HEK293 (cell line): ENCODE results near the gene MYO5C.

Experiments used
- CTCF ChIA-PET: fragments of 350-600 bp; formaldehyde crosslinking; extraction: SDS; loops from one replicate; lab custom pipeline; 2021; ENCODE audit warnings: antibody characterized with exemption; lab: Yijun Ruan, JAX
- POLR2A ChIA-PET: fragments of 300-600 bp; formaldehyde crosslinking; extraction: SDS; loops from one replicate; lab custom pipeline; 2020; ENCODE audit warnings: antibody characterized with exemption, inconsistent platforms; lab: Yijun Ruan, JAX
- H3K27ac ChIP-seq: fragments of 200-500 bp; sonication (Bioruptor generic); 2 replicates; pipeline ENCODE4 v1.5.1; 2014; ENCODE audit warnings: low read depth, low read length, control low read depth, inconsistent platforms; ENCODE audit errors: extremely low read depth
- H3K36me3 ChIP-seq, 2 experiments: fragments of 200-500 bp in 1 of 2; sonication (Bioruptor generic) in 1 of 2; 1 replicate in 1 of 2; 2 replicates in 1 of 2; pipeline ENCODE4 v1.5.1; 2014 to 2017; ENCODE audit warnings: inconsistent platforms in 2 of 2, low read length in 2 of 2; ENCODE audit not compliant: control insufficient read depth in 2 of 2, insufficient read depth in 1 of 2
- H3K4me1 ChIP-seq: fragments of 200-500 bp; sonication (Bioruptor generic); 2 replicates; pipeline ENCODE4 v1.5.1; 2014; ENCODE audit warnings: mild to moderate bottlenecking, low read length, inconsistent platforms; ENCODE audit not compliant: control insufficient read depth, insufficient read depth
- H3K4me3 ChIP-seq: 2 replicates; pipeline ENCODE4 v1.5.1; 2011; ENCODE audit warnings: low read depth, mild to moderate bottlenecking, control low read depth, low read length, moderate library complexity
- H3K9me3 ChIP-seq: fragments of 200-500 bp; sonication (Bioruptor generic); 2 replicates; pipeline ENCODE4 v1.5.1; 2014; ENCODE audit warnings: low read depth, low read length, inconsistent platforms; ENCODE audit not compliant: control insufficient read depth, insufficient read depth
- EGR2 ChIP-seq: fragments of 450-650 bp; formaldehyde crosslinking; IDR thresholded peaks from 2 replicates; pipeline ENCODE4 v1.5.1; 2016; ENCODE audit warnings: low read depth, missing biosample characterization, missing genetic modification characterization
- IKZF3 ChIP-seq: fragments of 450-650 bp; IDR thresholded peaks from 2 replicates; pipeline ENCODE4 v1.5.0; 2018; ENCODE audit warnings: missing biosample characterization, mild to moderate bottlenecking, missing genetic modification characterization, moderate library complexity
- KLF8 ChIP-seq: fragments of 450-650 bp; formaldehyde crosslinking; IDR thresholded peaks from 2 replicates; pipeline ENCODE4 v1.5.1; 2016; ENCODE audit warnings: missing biosample characterization, missing genetic modification characterization
- PRDM10 ChIP-seq: fragments of 450-650 bp; formaldehyde crosslinking; IDR thresholded peaks from 2 replicates; pipeline ENCODE4 v1.5.1; 2016; ENCODE audit warnings: missing biosample characterization, missing genetic modification characterization
- SP2 ChIP-seq: fragments of 450-650 bp; formaldehyde crosslinking; IDR thresholded peaks from 2 replicates; pipeline ENCODE4 v1.5.1; 2016; ENCODE audit warnings: missing biosample characterization, missing genetic modification characterization
- YY1 ChIP-seq: fragments of 450-650 bp; formaldehyde crosslinking; IDR thresholded peaks from 2 replicates; pipeline ENCODE4 v1.5.1; 2018; ENCODE audit warnings: missing biosample characterization, missing genetic modification characterization
- YY2 ChIP-seq: fragments of 450-650 bp; formaldehyde crosslinking; IDR thresholded peaks from 2 replicates; pipeline ENCODE4 v1.5.1; 2016; ENCODE audit warnings: missing biosample characterization, missing genetic modification characterization
- ZBTB11 ChIP-seq: fragments of 450-650 bp; formaldehyde crosslinking; conservative IDR thresholded peaks from 2 replicates; pipeline ENCODE4 v1.5.1; 2016; ENCODE audit warnings: low read depth, missing biosample characterization, missing genetic modification characterization
- ZFHX2 ChIP-seq: fragments of 450-650 bp; formaldehyde crosslinking; conservative IDR thresholded peaks from 2 replicates; pipeline ENCODE4 v1.5.1; 2016; ENCODE audit warnings: missing biosample characterization, missing genetic modification characterization
- ZNF121 ChIP-seq: fragments of 450-650 bp; formaldehyde crosslinking; IDR thresholded peaks from 2 replicates; pipeline ENCODE4 v1.5.1; 2016; ENCODE audit warnings: missing biosample characterization, missing genetic modification characterization
- ZNF155 ChIP-seq: fragments of 450-650 bp; formaldehyde crosslinking; IDR thresholded peaks from 2 replicates; pipeline ENCODE4 v1.5.1; 2016; ENCODE audit warnings: missing biosample characterization, missing genetic modification characterization
- ZNF211 ChIP-seq: fragments of 450-650 bp; formaldehyde crosslinking; IDR thresholded peaks from 2 replicates; pipeline ENCODE4 v1.5.1; 2016; ENCODE audit warnings: low read depth, missing biosample characterization, missing genetic modification characterization
- ZNF221 ChIP-seq: fragments of 450-650 bp; formaldehyde crosslinking; IDR thresholded peaks from 2 replicates; pipeline ENCODE4 v1.5.1; 2017; ENCODE audit warnings: missing biosample characterization, missing genetic modification characterization, borderline replicate concordance
- ZNF394 ChIP-seq: fragments of 450-650 bp; formaldehyde crosslinking; IDR thresholded peaks from 2 replicates; pipeline ENCODE4 v1.5.1; 2016; ENCODE audit warnings: missing biosample characterization, missing genetic modification characterization, mild to moderate bottlenecking, moderate library complexity, borderline replicate concordance
- ZNF596 ChIP-seq: fragments of 450-650 bp; IDR thresholded peaks from 2 replicates; pipeline ENCODE4 v1.5.0; 2018; ENCODE audit warnings: missing biosample characterization, mild to moderate bottlenecking, missing genetic modification characterization, moderate library complexity
- ZNF639 ChIP-seq: fragments of 450-650 bp; formaldehyde crosslinking; IDR thresholded peaks from 2 replicates; pipeline ENCODE4 v1.5.1; 2016; ENCODE audit warnings: missing biosample characterization, missing genetic modification characterization
- ZNF677 ChIP-seq: fragments of 450-650 bp; IDR thresholded peaks from 2 replicates; pipeline ENCODE4 v1.5.0; 2018; ENCODE audit warnings: missing biosample characterization, mild to moderate bottlenecking, missing genetic modification characterization, moderate library complexity
- ZNF785 ChIP-seq: fragments of 450-650 bp; formaldehyde crosslinking; IDR thresholded peaks from 2 replicates; pipeline ENCODE4 v1.5.1; 2016; ENCODE audit warnings: missing biosample characterization, missing genetic modification characterization
- ZNF843 ChIP-seq: fragments of 450-650 bp; formaldehyde crosslinking; IDR thresholded peaks from 2 replicates; pipeline ENCODE4 v1.5.1; 2016; ENCODE audit warnings: missing biosample characterization, missing genetic modification characterization
- ZXDB ChIP-seq: fragments of 450-650 bp; formaldehyde crosslinking; IDR thresholded peaks from 2 replicates; pipeline ENCODE4 v1.5.1; 2016; ENCODE audit warnings: missing biosample characterization, missing genetic modification characterization
- TF ChIP-seq, protein P1 (sequence below): fragments of 450-650 bp; formaldehyde crosslinking; IDR thresholded peaks from 2 replicates; pipeline ENCODE4 v1.5.1; 2017; ENCODE audit warnings: missing biosample characterization, missing genetic modification characterization

The MYO5C gene, protein sequence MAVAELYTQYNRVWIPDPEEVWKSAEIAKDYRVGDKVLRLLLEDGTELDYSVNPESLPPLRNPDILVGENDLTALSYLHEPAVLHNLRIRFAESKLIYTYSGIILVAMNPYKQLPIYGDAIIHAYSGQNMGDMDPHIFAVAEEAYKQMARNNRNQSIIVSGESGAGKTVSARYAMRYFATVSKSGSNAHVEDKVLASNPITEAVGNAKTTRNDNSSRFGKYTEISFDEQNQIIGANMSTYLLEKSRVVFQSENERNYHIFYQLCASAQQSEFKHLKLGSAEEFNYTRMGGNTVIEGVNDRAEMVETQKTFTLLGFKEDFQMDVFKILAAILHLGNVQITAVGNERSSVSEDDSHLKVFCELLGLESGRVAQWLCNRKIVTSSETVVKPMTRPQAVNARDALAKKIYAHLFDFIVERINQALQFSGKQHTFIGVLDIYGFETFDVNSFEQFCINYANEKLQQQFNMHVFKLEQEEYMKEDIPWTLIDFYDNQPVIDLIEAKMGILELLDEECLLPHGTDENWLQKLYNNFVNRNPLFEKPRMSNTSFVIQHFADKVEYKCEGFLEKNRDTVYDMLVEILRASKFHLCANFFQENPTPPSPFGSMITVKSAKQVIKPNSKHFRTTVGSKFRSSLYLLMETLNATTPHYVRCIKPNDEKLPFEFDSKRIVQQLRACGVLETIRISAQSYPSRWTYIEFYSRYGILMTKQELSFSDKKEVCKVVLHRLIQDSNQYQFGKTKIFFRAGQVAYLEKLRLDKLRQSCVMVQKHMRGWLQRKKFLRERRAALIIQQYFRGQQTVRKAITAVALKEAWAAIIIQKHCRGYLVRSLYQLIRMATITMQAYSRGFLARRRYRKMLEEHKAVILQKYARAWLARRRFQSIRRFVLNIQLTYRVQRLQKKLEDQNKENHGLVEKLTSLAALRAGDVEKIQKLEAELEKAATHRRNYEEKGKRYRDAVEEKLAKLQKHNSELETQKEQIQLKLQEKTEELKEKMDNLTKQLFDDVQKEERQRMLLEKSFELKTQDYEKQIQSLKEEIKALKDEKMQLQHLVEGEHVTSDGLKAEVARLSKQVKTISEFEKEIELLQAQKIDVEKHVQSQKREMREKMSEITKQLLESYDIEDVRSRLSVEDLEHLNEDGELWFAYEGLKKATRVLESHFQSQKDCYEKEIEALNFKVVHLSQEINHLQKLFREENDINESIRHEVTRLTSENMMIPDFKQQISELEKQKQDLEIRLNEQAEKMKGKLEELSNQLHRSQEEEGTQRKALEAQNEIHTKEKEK (N-terminal part only)

GRCh38 chr15:52295421-52296001, at the start of gene MYO5C:
TSS of gene MYO5C (minus strand) at chr15:52295804. CDS start at chr15:52295636, 168 bp downstream.
- no peaks in the 10 kb centered on the region for H3K4me1 ChIP-seq
- POLR2A ChIA-PET, result interaction anchor here (0.8 to 1.4 kb wide), 3 partner anchors 34 to 623 kb away, joined by 3 read pairs; no protein-coding TSS in a partner anchor
- H3K27ac ChIP-seq, result peak within 1 kb of the TSS; percentile 66; the same call in 1 of the 2 replicates
- CTCF ChIA-PET, result interaction anchor here (0.9 kb wide), 1 partner anchor 37 kb away, joined by 3 read pairs; no protein-coding TSS in a partner anchor
- no peaks in the 10 kb centered on the region for H3K9me3 ChIP-seq
- peaks cover 0 to 15% of the 10 kb centered on the region in 2 experiments; a peak in 1 of 3 replicates for H3K36me3 ChIP-seq
- H3K4me3 ChIP-seq, result peak within 1 kb of the TSS; percentile 74
- TF ChIP-seq ZNF677 (tag by site-specific recombination), result no peak
- TF ChIP-seq ZNF843 (tag by site-specific recombination), result no peak
- TF ChIP-seq PRDM10 (tag by site-specific recombination), result peak; percentile 95
- TF ChIP-seq ZBTB11 (tag by site-specific recombination), result peak; percentile 27; the same call in 1 of the 2 replicates
- TF ChIP-seq ZXDB (tag by site-specific recombination), result peak; percentile 15; the same call in 1 of the 2 replicates
- 0 out of 2 replicates have a peak, but pooled peaks have one; percentile 28 for TF ChIP-seq ZNF121 (tag by site-specific recombination)
- TF ChIP-seq YY1, result peak; percentile 75; the same call in 1 of the 2 replicates
- TF ChIP-seq SP2, result peak; percentile 87
- 0 out of 2 replicates have a peak, but pooled peaks have one; percentile 7 for TF ChIP-seq ZNF394 (tag by site-specific recombination)
- TF ChIP-seq ZNF596 (tag by site-specific recombination), result 0 out of 2 replicates have a peak, but pooled peaks have one; percentile 15
- no peak for TF ChIP-seq ZNF155
- TF ChIP-seq ZNF785 (tag by site-specific recombination), result no peak
- peak; percentile 43; the same call in 1 of the 2 replicates for TF ChIP-seq EGR2 (tag by site-specific recombination)
- TF ChIP-seq ZNF221 (tag by site-specific recombination), result no peak
- no peak for TF ChIP-seq ZNF639 (tag by site-specific recombination)
- no peak for TF ChIP-seq ZNF211
- 0 out of 2 replicates have a peak, but pooled peaks have one; percentile 30 for TF ChIP-seq YY2 (tag by site-specific recombination)
- TF ChIP-seq KLF8 (tag by site-specific recombination), result peak; percentile 48; the same call in 1 of the 2 replicates
- TF ChIP-seq, protein P1, sequence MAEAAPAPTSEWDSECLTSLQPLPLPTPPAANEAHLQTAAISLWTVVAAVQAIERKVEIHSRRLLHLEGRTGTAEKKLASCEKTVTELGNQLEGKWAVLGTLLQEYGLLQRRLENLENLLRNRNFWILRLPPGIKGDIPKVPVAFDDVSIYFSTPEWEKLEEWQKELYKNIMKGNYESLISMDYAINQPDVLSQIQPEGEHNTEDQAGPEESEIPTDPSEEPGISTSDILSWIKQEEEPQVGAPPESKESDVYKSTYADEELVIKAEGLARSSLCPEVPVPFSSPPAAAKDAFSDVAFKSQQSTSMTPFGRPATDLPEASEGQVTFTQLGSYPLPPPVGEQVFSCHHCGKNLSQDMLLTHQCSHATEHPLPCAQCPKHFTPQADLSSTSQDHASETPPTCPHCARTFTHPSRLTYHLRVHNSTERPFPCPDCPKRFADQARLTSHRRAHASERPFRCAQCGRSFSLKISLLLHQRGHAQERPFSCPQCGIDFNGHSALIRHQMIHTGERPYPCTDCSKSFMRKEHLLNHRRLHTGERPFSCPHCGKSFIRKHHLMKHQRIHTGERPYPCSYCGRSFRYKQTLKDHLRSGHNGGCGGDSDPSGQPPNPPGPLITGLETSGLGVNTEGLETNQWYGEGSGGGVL (tag by site-specific recombination), result no peak
- TF ChIP-seq ZFHX2, result peak; percentile 26; the same call in 1 of the 2 replicates
- TF ChIP-seq IKZF3 (tag by site-specific recombination), result peak; percentile 98
